SK-N-SH treated with all-trans-retinoic acid at 6 μM for 48 hours (cell line): ENCODE measurements around the gene PREPL.

Experiments
- ATAC-seq: fragments of 200-7000 bp; cut with Tn5 transposase; 3 replicates; pipeline ENCODE4 v1.9.1; 2020; ENCODE audit warnings: mild to moderate bottlenecking, moderate library complexity
- BACH2 ChIP-seq: fragments of 250-450 bp; sonication (Bioruptor Pico); IDR thresholded peaks from 2 replicates; pipeline ENCODE4 v1.9.0; 2021; ENCODE audit warnings: mild to moderate bottlenecking, borderline replicate concordance
- CSDC2 ChIP-seq: fragments of 250-450 bp; sonication (Bioruptor Pico); IDR thresholded peaks from 2 replicates; pipeline ENCODE4 v1.5.0; 2020; ENCODE audit warnings: mild to moderate bottlenecking, moderate library complexity
- ESRRG ChIP-seq: fragments of 250-450 bp; sonication (Bioruptor Pico); IDR thresholded peaks from 2 replicates; pipeline ENCODE4 v1.6.1; 2021; ENCODE audit warnings: mild to moderate bottlenecking
- GLIS3 ChIP-seq: fragments of 250-450 bp; sonication (Bioruptor Pico); IDR thresholded peaks from 2 replicates; pipeline ENCODE4 v1.5.0; 2020; ENCODE audit warnings: mild to moderate bottlenecking, moderate library complexity
- ISL1 ChIP-seq: fragments of 250-450 bp; sonication (Bioruptor Pico); IDR thresholded peaks from 2 replicates; pipeline ENCODE4 v2.1.2; 2022; ENCODE audit warnings: mild to moderate bottlenecking, moderate library complexity
- OSR1 ChIP-seq: fragments of 250-450 bp; sonication (Bioruptor Pico); IDR thresholded peaks from 2 replicates; pipeline ENCODE4 v1.8.0; 2022; ENCODE audit warnings: moderate library complexity, mild to moderate bottlenecking, inconsistent platforms
- RARB ChIP-seq: fragments of 250-450 bp; sonication (Bioruptor Pico); IDR thresholded peaks from 2 replicates; pipeline ENCODE4 v1.8.0; 2021; ENCODE audit warnings: mild to moderate bottlenecking, moderate library complexity
- SNAI2 ChIP-seq: fragments of 250-450 bp; sonication (Bioruptor Pico); IDR thresholded peaks from 2 replicates; pipeline ENCODE4 v1.5.0; 2020; ENCODE audit warnings: mild to moderate bottlenecking, moderate library complexity
- TCF4 ChIP-seq: fragments of 250-450 bp; sonication (Bioruptor Pico); IDR thresholded peaks from 2 replicates; pipeline ENCODE4 v1.8.0; 2021; ENCODE audit warnings: mild to moderate bottlenecking, moderate library complexity, borderline replicate concordance
- TOX ChIP-seq: fragments of 250-450 bp; sonication (Bioruptor Pico); IDR thresholded peaks from 2 replicates; pipeline ENCODE4 v1.8.0; 2021; ENCODE audit warnings: mild to moderate bottlenecking, moderate library complexity, borderline replicate concordance
- ZC3H10 ChIP-seq: fragments of 250-450 bp; sonication (Bioruptor Pico); IDR thresholded peaks from 2 replicates; pipeline ENCODE4 v1.5.1; 2021; ENCODE audit warnings: mild to moderate bottlenecking, moderate library complexity
- ZFP3 ChIP-seq: fragments of 250-450 bp; sonication (Bioruptor Pico); IDR thresholded peaks from 2 replicates; pipeline ENCODE4 v1.5.0; 2020; ENCODE audit warnings: mild to moderate bottlenecking, moderate library complexity
- ZFP30 ChIP-seq: fragments of 450-650 bp; formaldehyde crosslinking; IDR thresholded peaks from 2 replicates; pipeline ENCODE4 v1.5.0; 2022; ENCODE audit warnings: mild to moderate bottlenecking, moderate library complexity
- ZNF565 ChIP-seq: fragments of 450-650 bp; formaldehyde crosslinking; conservative IDR thresholded peaks from 2 replicates; pipeline ENCODE4 v1.5.0; 2020; ENCODE audit warnings: low read depth, mild to moderate bottlenecking, moderate library complexity
- ZNF70 ChIP-seq: fragments of 450-650 bp; formaldehyde crosslinking; IDR thresholded peaks from 2 replicates; pipeline ENCODE4 v1.5.0; 2020; ENCODE audit warnings: mild to moderate bottlenecking, moderate library complexity
- ZNF8 ChIP-seq: fragments of 450-650 bp; formaldehyde crosslinking; IDR thresholded peaks from 2 replicates; pipeline ENCODE4 v1.5.0; 2020; ENCODE audit warnings: mild to moderate bottlenecking, moderate library complexity
- TF ChIP-seq, protein P1 (sequence below): fragments of 250-450 bp; sonication (Bioruptor Pico); IDR thresholded peaks from 2 replicates; pipeline ENCODE4 v1.5.0; 2020; ENCODE audit warnings: mild to moderate bottlenecking, moderate library complexity
- TF ChIP-seq, protein P2 (sequence below): fragments of 250-450 bp; sonication (Bioruptor Pico); IDR thresholded peaks from 2 replicates; pipeline ENCODE4 v1.8.0; 2020; ENCODE audit warnings: mild to moderate bottlenecking, moderate library complexity, borderline replicate concordance
- TF ChIP-seq, protein P3 (sequence below): fragments of 250-450 bp; sonication (Bioruptor Pico); IDR thresholded peaks from 2 replicates; pipeline ENCODE4 v1.5.1; 2021; ENCODE audit warnings: mild to moderate bottlenecking, moderate library complexity
- TF ChIP-seq, protein P4 (sequence below): fragments of 250-450 bp; sonication (Bioruptor Pico); IDR thresholded peaks from 2 replicates; pipeline ENCODE4 v1.5.1; 2020; ENCODE audit warnings: low read depth, mild to moderate bottlenecking, moderate library complexity

PREPL gene

DNA sequence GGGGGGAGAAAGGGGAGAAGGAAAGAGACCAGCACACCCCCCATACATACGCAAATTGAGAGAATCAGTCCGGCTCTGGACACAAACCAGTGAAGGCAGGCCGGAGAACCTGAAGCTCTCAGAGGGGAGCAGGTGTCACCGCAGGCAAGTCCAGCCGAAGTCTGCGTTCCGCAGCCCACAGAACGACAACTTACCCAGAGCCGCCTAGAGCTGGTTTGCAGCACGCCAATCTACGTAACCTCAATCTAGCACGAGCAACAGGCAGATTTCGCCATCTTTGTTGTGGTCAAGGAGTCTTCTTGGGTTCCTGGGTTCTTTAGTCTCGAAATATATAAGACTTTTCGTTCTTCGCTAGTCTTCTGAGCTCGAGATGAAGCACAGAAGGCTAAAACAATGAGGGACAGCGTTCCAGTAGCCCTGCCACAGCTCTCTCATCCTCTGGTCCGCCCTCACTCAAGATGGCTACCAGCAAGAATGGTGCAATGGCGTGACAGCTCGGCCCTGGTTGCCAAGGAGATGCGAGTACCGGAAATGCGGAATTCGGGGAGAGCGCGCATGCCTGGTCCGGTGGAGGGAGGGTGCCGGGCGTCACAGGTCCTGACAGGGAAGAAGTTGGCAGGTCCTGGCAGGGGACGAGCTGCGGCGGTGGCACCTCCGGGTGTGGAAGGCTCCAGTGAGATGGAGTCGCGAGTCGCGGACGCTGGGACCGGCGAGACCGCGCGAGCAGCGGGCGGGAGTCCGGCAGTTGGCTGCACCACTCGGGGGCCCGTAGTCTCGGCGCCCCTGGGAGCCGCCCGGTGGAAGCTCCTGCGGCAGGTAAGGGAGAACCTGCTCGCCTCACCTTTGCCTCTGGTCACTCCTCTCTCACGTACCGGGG, at the start of gene PREPL, which contains the start of gene CAMKMT:
PREPL (minus strand) TSS at position 165 of the 877 bp plus-strand sequence. CDS start 15,152 bp downstream, outside the sequence.
CAMKMT (plus strand) TSS at position 618 of the 877 bp plus-strand sequence.
- TF ChIP-seq RARB (CRISPR knock-in tag) (no peak), ZNF8 (0 out of 2 replicates have a peak, but pooled peaks have one; percentile 37), ZNF70 (CRISPR knock-in tag) (no peak), ZFP30 (CRISPR knock-in tag) (no peak), BACH2 (no peak), ISL1 (no peak), OSR1 (no peak), SNAI2 (CRISPR knock-in tag) (peak; percentile 77; the same call in 1 of the 2 replicates), CSDC2 (peak; percentile 19; the same call in 1 of the 2 replicates)
- TF ChIP-seq, protein P1, sequence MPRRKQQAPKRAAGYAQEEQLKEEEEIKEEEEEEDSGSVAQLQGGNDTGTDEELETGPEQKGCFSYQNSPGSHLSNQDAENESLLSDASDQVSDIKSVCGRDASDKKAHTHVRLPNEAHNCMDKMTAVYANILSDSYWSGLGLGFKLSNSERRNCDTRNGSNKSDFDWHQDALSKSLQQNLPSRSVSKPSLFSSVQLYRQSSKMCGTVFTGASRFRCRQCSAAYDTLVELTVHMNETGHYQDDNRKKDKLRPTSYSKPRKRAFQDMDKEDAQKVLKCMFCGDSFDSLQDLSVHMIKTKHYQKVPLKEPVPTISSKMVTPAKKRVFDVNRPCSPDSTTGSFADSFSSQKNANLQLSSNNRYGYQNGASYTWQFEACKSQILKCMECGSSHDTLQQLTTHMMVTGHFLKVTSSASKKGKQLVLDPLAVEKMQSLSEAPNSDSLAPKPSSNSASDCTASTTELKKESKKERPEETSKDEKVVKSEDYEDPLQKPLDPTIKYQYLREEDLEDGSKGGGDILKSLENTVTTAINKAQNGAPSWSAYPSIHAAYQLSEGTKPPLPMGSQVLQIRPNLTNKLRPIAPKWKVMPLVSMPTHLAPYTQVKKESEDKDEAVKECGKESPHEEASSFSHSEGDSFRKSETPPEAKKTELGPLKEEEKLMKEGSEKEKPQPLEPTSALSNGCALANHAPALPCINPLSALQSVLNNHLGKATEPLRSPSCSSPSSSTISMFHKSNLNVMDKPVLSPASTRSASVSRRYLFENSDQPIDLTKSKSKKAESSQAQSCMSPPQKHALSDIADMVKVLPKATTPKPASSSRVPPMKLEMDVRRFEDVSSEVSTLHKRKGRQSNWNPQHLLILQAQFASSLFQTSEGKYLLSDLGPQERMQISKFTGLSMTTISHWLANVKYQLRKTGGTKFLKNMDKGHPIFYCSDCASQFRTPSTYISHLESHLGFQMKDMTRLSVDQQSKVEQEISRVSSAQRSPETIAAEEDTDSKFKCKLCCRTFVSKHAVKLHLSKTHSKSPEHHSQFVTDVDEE (CRISPR knock-in tag) = peak; percentile 92
- ATAC-seq = peak; percentile 90

DNA sequence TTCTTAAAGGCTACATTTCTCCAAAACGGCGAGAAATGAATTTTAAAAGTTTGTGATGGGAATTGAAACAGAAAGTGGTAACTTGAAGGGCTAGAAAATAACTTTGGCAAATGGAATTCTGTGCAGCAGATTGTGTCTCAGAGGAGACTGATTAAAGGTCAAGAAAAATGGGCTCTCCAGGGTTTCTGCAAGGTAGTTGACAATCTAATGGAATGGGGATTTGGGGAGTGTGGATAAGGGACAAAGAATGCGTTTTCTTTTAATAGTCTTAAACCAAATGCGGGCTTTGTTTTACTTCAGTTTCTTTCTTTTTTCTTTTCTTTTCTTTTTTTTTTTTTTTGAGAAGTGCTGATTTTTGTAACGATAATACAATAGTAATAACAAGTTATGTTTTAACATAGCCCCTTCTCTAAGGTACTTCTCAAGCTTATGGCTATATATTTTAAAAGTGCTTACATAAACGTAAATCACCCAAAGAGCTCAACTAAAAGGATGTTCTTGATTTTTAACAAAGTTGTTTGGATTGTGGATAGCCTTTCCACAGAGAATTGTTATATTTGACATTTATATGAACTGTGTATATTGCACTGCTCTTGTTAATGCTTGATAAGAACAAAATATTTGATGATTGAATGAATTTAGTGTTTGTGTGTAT, 37.1 kb upstream of the PREPL start:
- no peak for TF ChIP-seq GLIS3 (CRISPR knock-in tag)
- no peak for TF ChIP-seq ZNF8
- TF ChIP-seq TCF4 (CRISPR knock-in tag) = no peak
- no peak for TF ChIP-seq ZFP30 (CRISPR knock-in tag)
- TF ChIP-seq SNAI2 (CRISPR knock-in tag) = no peak
- no peak for TF ChIP-seq ZNF565 (CRISPR knock-in tag)
- TF ChIP-seq ISL1 = no peak
- no peak for TF ChIP-seq ZC3H10
- no peak for TF ChIP-seq RARB (CRISPR knock-in tag)
- no peak for TF ChIP-seq OSR1
- TF ChIP-seq ZNF70 (CRISPR knock-in tag) = no peak
- TF ChIP-seq TOX (CRISPR knock-in tag) = no peak
- TF ChIP-seq ESRRG (CRISPR knock-in tag) = no peak
- TF ChIP-seq, protein P2, sequence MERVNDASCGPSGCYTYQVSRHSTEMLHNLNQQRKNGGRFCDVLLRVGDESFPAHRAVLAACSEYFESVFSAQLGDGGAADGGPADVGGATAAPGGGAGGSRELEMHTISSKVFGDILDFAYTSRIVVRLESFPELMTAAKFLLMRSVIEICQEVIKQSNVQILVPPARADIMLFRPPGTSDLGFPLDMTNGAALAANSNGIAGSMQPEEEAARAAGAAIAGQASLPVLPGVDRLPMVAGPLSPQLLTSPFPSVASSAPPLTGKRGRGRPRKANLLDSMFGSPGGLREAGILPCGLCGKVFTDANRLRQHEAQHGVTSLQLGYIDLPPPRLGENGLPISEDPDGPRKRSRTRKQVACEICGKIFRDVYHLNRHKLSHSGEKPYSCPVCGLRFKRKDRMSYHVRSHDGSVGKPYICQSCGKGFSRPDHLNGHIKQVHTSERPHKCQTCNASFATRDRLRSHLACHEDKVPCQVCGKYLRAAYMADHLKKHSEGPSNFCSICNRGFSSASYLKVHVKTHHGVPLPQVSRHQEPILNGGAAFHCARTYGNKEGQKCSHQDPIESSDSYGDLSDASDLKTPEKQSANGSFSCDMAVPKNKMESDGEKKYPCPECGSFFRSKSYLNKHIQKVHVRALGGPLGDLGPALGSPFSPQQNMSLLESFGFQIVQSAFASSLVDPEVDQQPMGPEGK (CRISPR knock-in tag) = no peak
- TF ChIP-seq, protein P3, sequence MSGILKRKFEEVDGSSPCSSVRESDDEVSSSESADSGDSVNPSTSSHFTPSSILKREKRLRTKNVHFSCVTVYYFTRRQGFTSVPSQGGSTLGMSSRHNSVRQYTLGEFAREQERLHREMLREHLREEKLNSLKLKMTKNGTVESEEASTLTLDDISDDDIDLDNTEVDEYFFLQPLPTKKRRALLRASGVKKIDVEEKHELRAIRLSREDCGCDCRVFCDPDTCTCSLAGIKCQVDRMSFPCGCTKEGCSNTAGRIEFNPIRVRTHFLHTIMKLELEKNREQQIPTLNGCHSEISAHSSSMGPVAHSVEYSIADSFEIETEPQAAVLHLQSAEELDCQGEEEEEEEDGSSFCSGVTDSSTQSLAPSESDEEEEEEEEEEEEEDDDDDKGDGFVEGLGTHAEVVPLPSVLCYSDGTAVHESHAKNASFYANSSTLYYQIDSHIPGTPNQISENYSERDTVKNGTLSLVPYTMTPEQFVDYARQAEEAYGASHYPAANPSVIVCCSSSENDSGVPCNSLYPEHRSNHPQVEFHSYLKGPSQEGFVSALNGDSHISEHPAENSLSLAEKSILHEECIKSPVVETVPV (CRISPR knock-in tag) = no peak
- TF ChIP-seq, protein P4, sequence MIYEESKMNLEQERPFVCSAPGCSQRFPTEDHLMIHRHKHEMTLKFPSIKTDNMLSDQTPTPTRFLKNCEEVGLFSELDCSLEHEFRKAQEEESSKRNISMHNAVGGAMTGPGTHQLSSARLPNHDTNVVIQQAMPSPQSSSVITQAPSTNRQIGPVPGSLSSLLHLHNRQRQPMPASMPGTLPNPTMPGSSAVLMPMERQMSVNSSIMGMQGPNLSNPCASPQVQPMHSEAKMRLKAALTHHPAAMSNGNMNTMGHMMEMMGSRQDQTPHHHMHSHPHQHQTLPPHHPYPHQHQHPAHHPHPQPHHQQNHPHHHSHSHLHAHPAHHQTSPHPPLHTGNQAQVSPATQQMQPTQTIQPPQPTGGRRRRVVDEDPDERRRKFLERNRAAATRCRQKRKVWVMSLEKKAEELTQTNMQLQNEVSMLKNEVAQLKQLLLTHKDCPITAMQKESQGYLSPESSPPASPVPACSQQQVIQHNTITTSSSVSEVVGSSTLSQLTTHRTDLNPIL (CRISPR knock-in tag) = no peak
- TF ChIP-seq CSDC2 = no peak
- TF ChIP-seq ZFP3 (CRISPR knock-in tag) = no peak
- TF ChIP-seq, protein P1 (CRISPR knock-in tag) = no peak
- TF ChIP-seq, all 23 proteins: peak for 0
- no peak for ATAC-seq
